ENCODE data around the gene HACD4. TPM values are rescaled to one million over a fixed set of nuclear protein-coding genes. Genes with fewer than 3 reads are reported as not detected.

HACD4 gene
- total RNA-seq, 1 experiment from 2014 or later = 1.2 TPM

- H3K36me3 Mint-ChIP-seq = peaks cover 15% of the 10 kb centered on the region
- CTCF ChIA-PET = interaction anchor here (1.0 to 1.7 kb wide), 2 partner anchors 77 to 93 kb away, joined by 3 to 4 read pairs; no protein-coding TSS in a partner anchor
- peaks cover 44% of the 10 kb centered on the region for H3K4me1 Mint-ChIP-seq
Measured at GRCh38 chr9:21018177-21018576, 13.3 kb downstream of the HACD4 start.

GRCh38 chr9:21016701-21017491 lies 14.5 kb downstream of the HACD4 start:
- POLR2A ChIA-PET = no interaction called here
- no peak overlapping the region for H3K4me3 Mint-ChIP-seq
- no peak for ATAC-seq

More at GRCh38 chr9:21018177-21018576, 13.3 kb downstream of the HACD4 start:
- Mint-ChIP-seq H3K9me3 (peaks cover 16% of the 10 kb centered on the region), H3K27ac (peak overlapping the region; percentile 12; the same call in 1 of the 2 replicates), H3K27me3 (ENCODE audit: low read depth) (no peaks in the 10 kb centered on the region), H3K4me3 (no peak overlapping the region)
- DNase-seq (ENCODE audit: low spot score) = no peak
- ATAC-seq = peak; percentile 71
- POLR2A ChIA-PET = no interaction called here
- TF ChIP-seq ATF1 (CRISPR knock-in tag; IDR thresholded peaks at IDR 0.05) (no peak), ZNF281 (CRISPR knock-in tag; IDR thresholded peaks at IDR 0.05) (no peak), NFYB (CRISPR knock-in tag; conservative IDR thresholded peaks at IDR 0.05; ENCODE audit: low read depth) (no peak)

More at GRCh38 chr9:21016701-21017491, 14.5 kb downstream of the HACD4 start:
- CTCF ChIA-PET = interaction anchor here (1.0 to 1.7 kb wide), 2 partner anchors 76 to 94 kb away, joined by 3 to 4 read pairs; no protein-coding TSS in a partner anchor
- DNase-seq (ENCODE audit: low spot score) = no peak
- Mint-ChIP-seq H3K4me1 (peaks cover 44% of the 10 kb centered on the region), H3K27me3 (ENCODE audit: low read depth) (no peaks in the 10 kb centered on the region), H3K27ac (no peak overlapping the region), H3K9me3 (peaks cover 11% of the 10 kb centered on the region), H3K36me3 (peaks cover 7% of the 10 kb centered on the region)
- TF ChIP-seq ZNF423 (CRISPR knock-in tag; IDR thresholded peaks at IDR 0.05) (no peak), RELA (CRISPR knock-in tag; IDR thresholded peaks at IDR 0.05; ENCODE audit: borderline replicate concordance) (no peak), ZNF416 (CRISPR knock-in tag; IDR thresholded peaks at IDR 0.05) (no peak), RORB (CRISPR knock-in tag; IDR thresholded peaks at IDR 0.05) (no peak), E2F5 (CRISPR knock-in tag; IDR thresholded peaks at IDR 0.05) (no peak), GABPB1 (CRISPR knock-in tag; IDR thresholded peaks at IDR 0.05) (no peak), AFF4 (CRISPR knock-in tag; IDR thresholded peaks at IDR 0.05; ENCODE audit: borderline replicate concordance) (no peak), ETV6 (CRISPR knock-in tag; IDR thresholded peaks at IDR 0.05) (no peak), GTF2I (CRISPR knock-in tag; conservative IDR thresholded peaks at IDR 0.05) (no peak), ZNF425 (CRISPR knock-in tag; conservative IDR thresholded peaks at IDR 0.05) (no peak), ZBTB43 (CRISPR knock-in tag; IDR thresholded peaks at IDR 0.05) (no peak), MXD4 (CRISPR knock-in tag; IDR thresholded peaks at IDR 0.05; ENCODE audit: borderline replicate concordance) (no peak), SMAD4 (CRISPR knock-in tag; IDR thresholded peaks at IDR 0.05) (no peak)

All from WTC11 (cell line).